CD4-positive, alpha-beta T cell treated with Interleukin-2 at 100 ng/mL for 4 hours (primary cell): Measurements from ENCODE around the gene TRNAU1AP.

ENCODE experiments used
- DNase-seq: peaks from one replicate; pipeline ENCODE4 v3.0.0-alpha.2; 2020; ENCODE audit warnings: low spot score

The TRNAU1AP gene

GRCh38 chr1:28613175-28613574 lies 60.3 kb downstream of the TRNAU1AP start:
- DNase-seq: no peak
